Retinal pigment epithelial cell (primary cell): ENCODE measurements around the gene NUDC.
A peak's percentile ranks its signal among the peaks of the same experiment; 100 is the strongest.

Source experiments
- DNase-seq: peaks from one replicate; pipeline ENCODE4 v3.0.0-alpha.2; 2010; ENCODE audit warnings: low read depth
- H3K4me3 ChIP-seq: 2 replicates; pipeline ENCODE4 v1.5.1; 2011; ENCODE audit warnings: mild to moderate bottlenecking, low read length, control low read depth, moderate library complexity
- TF ChIP-seq, protein P1 (sequence below): conservative IDR thresholded peaks from 2 replicates; pipeline ENCODE4 v1.5.1; 2011; ENCODE audit warnings: low read depth, low read length, control low read depth, inconsistent platforms

The NUDC gene

DNA sequence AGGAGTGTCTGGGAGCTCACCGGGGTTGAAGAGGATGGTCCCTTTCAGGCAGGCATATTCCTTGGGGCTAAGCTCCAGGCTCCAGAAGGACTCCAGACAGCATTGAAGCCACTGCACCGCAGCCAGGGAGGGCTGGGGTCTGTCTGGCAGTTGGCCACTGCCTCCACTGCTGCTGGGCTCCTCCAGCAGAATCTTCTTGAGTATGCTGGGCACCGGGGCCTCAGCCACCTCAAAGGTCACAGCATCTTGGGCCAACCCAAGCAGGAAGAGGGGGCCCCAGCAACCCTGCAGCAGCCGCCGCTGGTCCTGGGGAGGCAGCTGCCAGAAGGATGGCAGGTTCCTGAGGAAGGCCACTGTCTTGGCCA lies 8.2 kb upstream of the NUDC start:
- TF ChIP-seq, protein P1, sequence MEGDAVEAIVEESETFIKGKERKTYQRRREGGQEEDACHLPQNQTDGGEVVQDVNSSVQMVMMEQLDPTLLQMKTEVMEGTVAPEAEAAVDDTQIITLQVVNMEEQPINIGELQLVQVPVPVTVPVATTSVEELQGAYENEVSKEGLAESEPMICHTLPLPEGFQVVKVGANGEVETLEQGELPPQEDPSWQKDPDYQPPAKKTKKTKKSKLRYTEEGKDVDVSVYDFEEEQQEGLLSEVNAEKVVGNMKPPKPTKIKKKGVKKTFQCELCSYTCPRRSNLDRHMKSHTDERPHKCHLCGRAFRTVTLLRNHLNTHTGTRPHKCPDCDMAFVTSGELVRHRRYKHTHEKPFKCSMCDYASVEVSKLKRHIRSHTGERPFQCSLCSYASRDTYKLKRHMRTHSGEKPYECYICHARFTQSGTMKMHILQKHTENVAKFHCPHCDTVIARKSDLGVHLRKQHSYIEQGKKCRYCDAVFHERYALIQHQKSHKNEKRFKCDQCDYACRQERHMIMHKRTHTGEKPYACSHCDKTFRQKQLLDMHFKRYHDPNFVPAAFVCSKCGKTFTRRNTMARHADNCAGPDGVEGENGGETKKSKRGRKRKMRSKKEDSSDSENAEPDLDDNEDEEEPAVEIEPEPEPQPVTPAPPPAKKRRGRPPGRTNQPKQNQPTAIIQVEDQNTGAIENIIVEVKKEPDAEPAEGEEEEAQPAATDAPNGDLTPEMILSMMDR, result no peak
- no peak overlapping the region for H3K4me3 ChIP-seq
- no peak for DNase-seq

DNA sequence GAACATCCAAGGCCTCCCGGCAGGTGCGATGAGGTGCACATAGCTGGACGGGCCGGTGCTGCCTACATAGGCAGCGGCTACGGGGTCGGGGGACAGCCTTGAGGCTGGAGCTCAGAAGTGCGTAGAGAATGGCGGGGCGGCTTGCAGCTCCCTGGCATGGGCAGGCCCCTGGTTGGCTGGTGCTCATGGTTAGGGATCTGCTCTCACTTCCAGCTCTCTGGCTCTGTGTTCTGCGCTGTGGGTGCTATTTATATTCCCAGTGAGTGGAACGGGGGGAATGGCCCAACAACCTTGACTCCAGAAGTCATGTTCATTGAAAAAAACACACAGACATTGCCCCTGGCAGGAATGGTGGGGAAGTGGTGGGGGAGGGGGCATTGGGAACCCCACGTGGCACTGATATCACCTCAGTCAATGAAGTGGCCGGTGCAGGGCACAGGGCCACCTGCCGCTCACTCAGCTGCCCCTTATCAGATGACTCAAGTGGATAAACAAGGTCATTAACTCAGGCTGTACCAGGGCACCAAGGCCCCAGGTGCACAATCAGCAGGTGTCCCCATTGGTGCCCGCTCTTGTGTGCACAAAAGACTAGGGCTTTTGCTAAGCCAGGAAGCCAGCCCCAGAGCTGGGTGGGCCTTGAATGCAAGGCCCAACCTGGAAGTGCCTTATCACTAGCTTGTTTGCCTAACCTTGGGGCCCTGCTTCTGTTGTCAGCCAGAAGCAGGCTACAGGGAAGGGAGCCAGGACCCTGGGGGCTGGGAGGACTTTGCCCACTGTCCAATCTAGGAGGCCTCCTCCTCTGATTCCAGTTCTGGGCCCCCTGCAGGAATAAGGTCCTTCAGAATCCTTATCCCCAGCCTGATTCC lies 7.6 kb upstream of the NUDC start, which contains the start of gene NR0B2:
TSS of gene NR0B2 (minus strand) at position 222 of the 866 bp plus-strand sequence. CDS start at position 187, 35 bp downstream.
- no peak for DNase-seq
- no peak within 1 kb of the TSS for H3K4me3 ChIP-seq
- TF ChIP-seq, protein P1, result no peak

DNA sequence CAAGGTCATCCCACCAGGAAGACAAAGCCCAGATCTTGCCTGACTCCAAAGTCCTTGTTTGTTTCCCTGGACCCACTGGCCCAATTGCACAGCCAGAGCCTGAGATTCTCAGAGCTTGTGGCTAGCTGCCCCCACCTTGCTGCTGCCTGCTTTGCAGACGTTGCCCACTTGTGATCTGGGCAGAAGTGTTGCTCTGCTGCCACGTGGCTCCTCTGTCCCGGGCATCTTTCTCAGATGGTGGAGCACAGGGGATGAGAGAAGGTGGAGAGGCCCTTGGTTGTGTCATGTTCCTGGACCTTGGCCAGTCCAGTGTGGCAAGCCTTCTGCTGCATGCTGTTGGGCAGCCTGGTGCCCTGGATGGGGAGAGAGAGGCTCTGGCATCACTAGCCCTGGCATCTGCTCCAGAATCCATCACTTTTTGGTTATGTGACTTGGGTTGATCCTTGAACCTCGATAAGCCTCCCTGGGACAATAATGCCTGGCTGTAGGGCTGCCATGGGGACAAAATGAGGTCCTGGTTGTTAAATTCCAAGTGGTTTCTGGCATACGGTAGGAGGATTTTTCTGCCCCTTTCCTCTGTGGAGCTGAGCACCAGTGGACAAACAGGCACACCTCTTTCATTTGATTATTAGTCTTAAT lies 6.2 kb upstream of the NUDC start:
- no peak for DNase-seq
- no peak overlapping the region for H3K4me3 ChIP-seq
- TF ChIP-seq, protein P1, result no peak

DNA sequence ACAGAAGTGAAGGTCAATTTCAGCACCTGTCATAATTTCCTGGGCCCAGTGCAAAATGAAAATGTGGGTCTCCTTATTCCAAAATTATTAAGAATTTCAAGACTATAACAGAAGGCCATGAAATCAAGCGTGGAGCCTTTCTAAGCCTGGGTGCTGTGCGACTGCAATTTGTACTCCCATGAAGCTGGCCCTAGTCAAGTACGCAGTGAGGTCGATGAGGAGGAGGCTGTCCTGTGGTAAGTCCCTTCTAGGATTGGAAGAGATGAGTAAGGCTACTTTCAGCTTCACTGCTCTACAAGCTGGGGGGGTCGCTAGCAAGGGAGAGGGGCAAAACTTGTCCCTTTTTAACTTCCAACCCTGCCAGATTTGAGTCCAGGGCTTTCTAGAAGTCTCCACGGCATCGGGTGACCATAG lies 410 bp upstream of the NUDC start:
- DNase-seq, result no peak
- TF ChIP-seq, protein P1, result no peak
- peak overlapping the region; percentile 65 for H3K4me3 ChIP-seq

DNA sequence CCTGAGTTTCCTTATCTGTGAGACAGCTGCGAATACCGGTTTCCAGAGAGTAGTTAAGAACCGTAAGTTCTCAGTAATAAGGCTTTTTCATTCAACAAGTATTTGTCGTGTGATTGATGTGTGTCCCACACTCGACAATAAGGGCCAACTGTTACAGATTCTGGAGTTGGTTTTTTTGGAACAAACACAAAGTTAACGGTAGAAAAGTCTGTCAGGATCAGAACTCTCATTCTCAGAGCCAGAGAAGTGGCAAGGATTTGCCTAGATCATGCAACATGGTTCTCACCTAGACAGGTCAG lies 837 bp downstream of the NUDC start:
- TF ChIP-seq, protein P1, result no peak
- peak overlapping the region; percentile 65 for H3K4me3 ChIP-seq
- no peak for DNase-seq

DNA sequence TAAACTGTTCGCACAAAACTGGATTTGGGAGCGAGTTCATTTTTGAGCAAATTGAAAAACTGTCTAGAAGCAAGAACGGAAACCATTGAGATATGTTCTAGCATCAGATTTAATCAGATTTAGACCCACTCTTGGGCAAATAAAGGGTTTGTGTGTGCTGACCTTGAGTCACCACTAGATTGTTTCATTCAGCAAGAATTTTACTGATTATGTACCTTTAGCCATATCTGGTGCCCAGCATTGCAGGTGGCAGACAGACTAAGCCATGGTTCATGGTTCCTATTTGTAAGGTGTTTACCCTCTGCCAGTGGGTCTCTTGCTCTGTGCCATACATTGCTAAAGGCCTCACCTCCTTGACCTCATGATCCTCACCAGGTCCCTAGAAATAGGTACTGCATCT lies 1.4 kb downstream of the NUDC start:
- TF ChIP-seq, protein P1, result no peak
- H3K4me3 ChIP-seq, result peak overlapping the region; percentile 65
- DNase-seq, result no peak

DNA sequence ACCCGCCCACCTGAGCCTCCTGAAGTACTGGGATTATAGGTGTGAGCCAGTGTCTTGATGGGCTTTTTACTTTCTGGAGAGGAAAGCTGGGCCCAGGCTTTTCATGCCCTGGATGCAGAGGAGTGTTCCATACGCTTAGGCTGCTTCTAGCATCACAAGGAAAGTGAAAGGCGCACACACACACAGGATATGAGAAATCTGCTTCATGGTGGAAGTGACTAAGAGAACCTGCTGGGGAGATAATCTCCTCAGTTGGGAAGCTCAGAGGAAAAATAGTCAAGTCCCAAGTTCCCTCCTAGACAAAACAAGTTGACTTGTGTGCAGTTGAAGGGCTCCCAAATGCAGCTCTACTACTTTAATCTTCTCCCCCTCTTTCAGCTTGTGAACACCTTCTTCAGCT lies 2.2 kb downstream of the NUDC start:
- TF ChIP-seq, protein P1, result no peak
- H3K4me3 ChIP-seq, result no peak overlapping the region
- DNase-seq, result no peak
